Thyroid gland (tissue), 4 donors: ENCODE data around the gene SYDE2.

ENCODE experiments used
- POLR2A ChIP-seq, 2 donors: fragments of 450-650 bp; IDR thresholded peaks; one replicate each; pipeline ENCODE4 v1.6.1; 2017; ENCODE audit warnings: antibody characterized with exemption in 2 of 2, mild to moderate bottlenecking in 2 of 2, moderate library complexity in 1 of 2
- TF ChIP-seq, protein P1 (sequence below), 6 experiments: fragments of 200-600 bp in 3 of 6; fragments of 450-650 bp in 3 of 6; sonication (generic) in 3 of 6; IDR thresholded peaks; one replicate each; pipeline ENCODE4 v1.5.1; 2016 to 2019; ENCODE audit warnings: antibody characterized with exemption in 6 of 6, mild to moderate bottlenecking in 2 of 6, inconsistent platforms in 1 of 6, moderate library complexity in 1 of 6

- TF ChIP-seq, protein P1, sequence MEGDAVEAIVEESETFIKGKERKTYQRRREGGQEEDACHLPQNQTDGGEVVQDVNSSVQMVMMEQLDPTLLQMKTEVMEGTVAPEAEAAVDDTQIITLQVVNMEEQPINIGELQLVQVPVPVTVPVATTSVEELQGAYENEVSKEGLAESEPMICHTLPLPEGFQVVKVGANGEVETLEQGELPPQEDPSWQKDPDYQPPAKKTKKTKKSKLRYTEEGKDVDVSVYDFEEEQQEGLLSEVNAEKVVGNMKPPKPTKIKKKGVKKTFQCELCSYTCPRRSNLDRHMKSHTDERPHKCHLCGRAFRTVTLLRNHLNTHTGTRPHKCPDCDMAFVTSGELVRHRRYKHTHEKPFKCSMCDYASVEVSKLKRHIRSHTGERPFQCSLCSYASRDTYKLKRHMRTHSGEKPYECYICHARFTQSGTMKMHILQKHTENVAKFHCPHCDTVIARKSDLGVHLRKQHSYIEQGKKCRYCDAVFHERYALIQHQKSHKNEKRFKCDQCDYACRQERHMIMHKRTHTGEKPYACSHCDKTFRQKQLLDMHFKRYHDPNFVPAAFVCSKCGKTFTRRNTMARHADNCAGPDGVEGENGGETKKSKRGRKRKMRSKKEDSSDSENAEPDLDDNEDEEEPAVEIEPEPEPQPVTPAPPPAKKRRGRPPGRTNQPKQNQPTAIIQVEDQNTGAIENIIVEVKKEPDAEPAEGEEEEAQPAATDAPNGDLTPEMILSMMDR (IDR thresholded peaks at IDR 0.05): no peak
- no peak for TF ChIP-seq POLR2A (IDR thresholded peaks at IDR 0.05)
Observed at GRCh38 chr1:85202864-85203255, 2.0 kb upstream of the SYDE2 start.
